Subcutaneous adipose tissue (tissue), 4 donors: Measurements from ENCODE around the gene OR56A4. TPM values are rescaled to one million over a fixed set of nuclear protein-coding genes. Genes with fewer than 3 reads are reported as not detected.

Source experiments
- CTCF ChIP-seq: fragments of 450-650 bp; IDR thresholded peaks from one replicate; pipeline ENCODE4 v1.5.1; 2016; ENCODE audit warnings: low read depth, mild to moderate bottlenecking, control low read depth, antibody characterized with exemption, moderate library complexity
- total RNA-seq, 4 donors: library from RNA; depleted of rRNA; stranded (reverse); fragments of >200 nt; gene quantifications; one replicate each; pipeline ENCODE4 v1.1.0, GENCODE V29; 2016

The OR56A4 gene
- total RNA-seq: under 1 TPM in 1 of 4 donors, not detected in 3; 0.19 TPM

GRCh38 chr11:6006846-6007245 is at the start of gene OR56A4:
Gene OR56A4 (minus strand): TSS chr11:6006946. CDS start chr11:6002992, 3,954 bp downstream.
- no peak for TF ChIP-seq CTCF

- no peak for TF ChIP-seq CTCF
Measured at GRCh38 chr11:6055569-6055968, 48.8 kb upstream of the OR56A4 start.

- TF ChIP-seq CTCF: no peak
Measured at GRCh38 chr11:6052374-6052773, 45.6 kb upstream of the OR56A4 start.

DNA sequence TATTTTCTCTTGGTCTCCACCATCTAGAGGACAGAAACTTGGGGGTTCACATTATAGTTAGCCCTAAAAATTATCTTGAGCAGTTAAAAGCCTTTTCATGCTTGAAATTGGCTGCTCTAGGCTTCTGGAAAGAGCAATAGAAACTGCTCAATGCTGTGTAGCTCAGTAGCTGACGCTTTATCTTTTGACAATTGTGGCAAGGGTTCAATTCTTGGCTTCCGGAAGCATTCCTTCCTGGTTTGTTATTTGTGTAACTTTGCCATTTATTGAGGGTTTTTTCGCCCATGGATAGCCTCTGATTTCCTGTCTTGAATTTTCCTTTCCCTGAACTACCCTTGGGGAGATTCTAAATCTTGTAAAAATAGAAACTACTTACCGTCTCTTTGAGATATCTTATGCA is 34.1 kb upstream of the OR56A4 start:
- no peak for TF ChIP-seq CTCF

- no peak for TF ChIP-seq CTCF
Measured at GRCh38 chr11:6030708-6031405, 24.1 kb upstream of the OR56A4 start, which contains the start of gene OR56A1. Gene OR56A1 (minus strand): TSS chr11:6030758. CDS start chr11:6027692, 3,066 bp downstream.

- TF ChIP-seq CTCF: no peak
Measured at GRCh38 chr11:6027501-6027900, 20.8 kb upstream of the OR56A4 start.

DNA sequence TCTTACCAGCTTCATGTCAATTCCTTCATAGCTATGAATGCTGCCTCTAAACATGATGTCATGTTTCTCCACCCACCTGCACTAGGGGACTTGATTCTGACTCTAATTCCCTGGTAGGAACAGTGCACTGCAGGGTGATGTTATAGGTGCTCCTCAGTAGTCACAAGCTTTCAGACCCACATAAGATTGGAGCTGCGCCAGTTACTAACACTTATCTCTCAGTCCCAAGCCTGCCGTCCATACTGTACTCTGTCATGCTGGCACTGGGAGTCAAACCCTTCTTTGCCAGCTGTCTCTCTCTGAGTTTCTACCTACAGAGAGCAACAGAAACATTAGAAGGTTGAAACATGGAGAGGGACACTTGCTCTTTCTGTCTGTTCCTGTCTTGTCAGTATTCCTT is 18.3 kb upstream of the OR56A4 start:
- TF ChIP-seq CTCF: no peak
